ENCODE results near the gene SPACA6. TPM values are rescaled to one million over a fixed set of nuclear protein-coding genes. Genes with fewer than 3 reads are reported as not detected.
A peak's percentile ranks its signal among the peaks of the same experiment; 100 is the strongest.

SPACA6 gene
- polyA plus RNA-seq, 1 donor (not counting 4 experiments of a cell fraction or from before 2014, with no cell fraction given), result 4.3 TPM

DNA sequence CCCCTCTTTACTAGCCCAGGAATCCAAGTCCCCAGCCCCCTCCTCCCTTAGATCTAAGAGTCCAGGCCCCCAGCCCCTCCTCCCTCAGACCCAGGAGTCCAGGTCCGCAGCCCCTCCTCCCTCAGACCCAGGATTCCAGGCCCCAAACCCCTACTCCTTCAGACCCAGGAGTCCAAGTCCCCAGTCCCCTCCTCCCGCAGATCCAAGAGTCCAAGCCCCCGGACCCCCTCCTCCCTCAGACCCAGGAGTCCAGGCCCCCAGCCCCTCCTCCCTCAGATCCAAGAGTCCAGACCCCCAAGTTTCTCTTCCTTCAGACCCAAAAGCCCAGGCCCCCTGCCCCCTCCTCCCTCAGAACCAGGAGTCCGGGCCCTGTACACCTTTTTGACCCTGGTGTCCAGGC is 11.5 kb downstream of the SPACA6 start:
- Histone ChIP-seq H3K27me3 (ENCODE audit: control insufficient read depth, extremely low read depth, insufficient read depth, low read length) (peaks cover 2% of the 10 kb centered on the region), H3K9me3 (ENCODE audit: control insufficient read depth, low read depth, low read length) (no peaks in the 10 kb centered on the region), H3K4me3 (ENCODE audit: control insufficient read depth in 2 of 3, extremely low read depth in 1 of 3, insufficient read depth in 2 of 3, low read depth in 1 of 3, low read length in 3 of 3) (peak overlapping the region; percentile 65 to 86 (median 83)), H3K27ac (ENCODE audit: control insufficient read depth, insufficient read depth, low read length) (peak overlapping the region; percentile 84), H3K4me1 (ENCODE audit: control insufficient read depth, extremely low read depth, insufficient read depth, low read length) (peaks cover 24% of the 10 kb centered on the region), H2AFZ (ENCODE audit: control insufficient read depth, low read length) (no peak overlapping the region), H3K9me1 (ENCODE audit: control insufficient read depth, extremely low read depth, insufficient read depth, low read length) (no peaks in the 10 kb centered on the region), H3K79me2 (ENCODE audit: control insufficient read depth, insufficient read depth, low read length) (no peaks in the 10 kb centered on the region), H4K20me1 (ENCODE audit: control insufficient read depth, extremely low read depth, insufficient read depth, low read length) (peaks cover 5% of the 10 kb centered on the region), H3K36me3 (ENCODE audit: control insufficient read depth in 2 of 2, extremely low read depth in 1 of 2, insufficient read depth in 2 of 2, low read length in 2 of 2) (peaks cover 11% of the 10 kb centered on the region in 2 experiments), H3K4me2 (ENCODE audit: control insufficient read depth, extremely low read depth, insufficient read depth, low read depth, low read length) (peak overlapping the region; percentile 84), H3K9ac (ENCODE audit: control insufficient read depth, extremely low read depth, insufficient read depth, low read length) (peak overlapping the region; percentile 90)
- dilution Hi-C loops (cut with MboI; ENCODE audit: extremely low pct_ligation_motif_present, low sequenced_read_pairs), result no loop called here
- no peak for TF ChIP-seq EZH2 (IDR thresholded peaks at IDR 0.05; ENCODE audit: low read length)
- TF ChIP-seq, protein P1, sequence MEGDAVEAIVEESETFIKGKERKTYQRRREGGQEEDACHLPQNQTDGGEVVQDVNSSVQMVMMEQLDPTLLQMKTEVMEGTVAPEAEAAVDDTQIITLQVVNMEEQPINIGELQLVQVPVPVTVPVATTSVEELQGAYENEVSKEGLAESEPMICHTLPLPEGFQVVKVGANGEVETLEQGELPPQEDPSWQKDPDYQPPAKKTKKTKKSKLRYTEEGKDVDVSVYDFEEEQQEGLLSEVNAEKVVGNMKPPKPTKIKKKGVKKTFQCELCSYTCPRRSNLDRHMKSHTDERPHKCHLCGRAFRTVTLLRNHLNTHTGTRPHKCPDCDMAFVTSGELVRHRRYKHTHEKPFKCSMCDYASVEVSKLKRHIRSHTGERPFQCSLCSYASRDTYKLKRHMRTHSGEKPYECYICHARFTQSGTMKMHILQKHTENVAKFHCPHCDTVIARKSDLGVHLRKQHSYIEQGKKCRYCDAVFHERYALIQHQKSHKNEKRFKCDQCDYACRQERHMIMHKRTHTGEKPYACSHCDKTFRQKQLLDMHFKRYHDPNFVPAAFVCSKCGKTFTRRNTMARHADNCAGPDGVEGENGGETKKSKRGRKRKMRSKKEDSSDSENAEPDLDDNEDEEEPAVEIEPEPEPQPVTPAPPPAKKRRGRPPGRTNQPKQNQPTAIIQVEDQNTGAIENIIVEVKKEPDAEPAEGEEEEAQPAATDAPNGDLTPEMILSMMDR (optimal IDR thresholded peaks at IDR 0.05 in 1 of 3, IDR thresholded peaks at IDR 0.05 in 1 of 3, conservative IDR thresholded peaks at IDR 0.05 in 1 of 3; ENCODE audit: extremely low read depth in 1 of 3, insufficient read depth in 2 of 3, low read length in 3 of 3), result no peak
- no peak for FAIRE-seq
- no peak for DNase-seq (ENCODE audit: low read depth, low spot score)

DNA sequence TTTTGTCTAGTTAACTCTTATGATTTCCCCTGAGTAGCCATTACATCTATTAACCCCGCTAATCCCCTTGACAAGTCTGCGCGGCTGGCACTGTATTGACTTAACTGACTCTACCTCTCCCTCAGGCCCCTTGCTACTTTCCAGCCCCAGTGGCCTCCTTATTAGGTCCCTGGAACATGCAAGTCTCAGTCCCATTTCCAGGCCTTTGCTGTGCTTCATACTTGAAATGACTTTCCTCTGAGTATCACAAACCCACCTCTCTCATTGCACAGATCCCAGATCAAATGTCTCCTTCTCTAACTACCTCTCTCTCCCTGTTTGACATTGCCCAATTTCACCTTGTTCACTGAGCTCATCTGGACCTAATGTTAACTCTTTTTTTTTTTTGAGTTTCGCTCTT is 13.2 kb downstream of the SPACA6 start:
- DNase-seq (ENCODE audit: low read depth, low spot score) (no peak), FAIRE-seq (no peak)
- no peaks in the 10 kb centered on the region for H3K79me2 ChIP-seq (ENCODE audit: control insufficient read depth, insufficient read depth, low read length)
- no peaks in the 10 kb centered on the region for H3K9me3 ChIP-seq (ENCODE audit: control insufficient read depth, low read depth, low read length)
- H3K9me1 ChIP-seq (ENCODE audit: control insufficient read depth, extremely low read depth, insufficient read depth, low read length), result no peaks in the 10 kb centered on the region
- dilution Hi-C loops (cut with MboI; ENCODE audit: extremely low pct_ligation_motif_present, low sequenced_read_pairs), result no loop called here
- no peak overlapping the region for H3K27ac ChIP-seq (ENCODE audit: control insufficient read depth, insufficient read depth, low read length)
- peaks cover 7 to 9% of the 10 kb centered on the region in 2 experiments for H3K36me3 ChIP-seq (ENCODE audit: control insufficient read depth in 2 of 2, extremely low read depth in 1 of 2, insufficient read depth in 2 of 2, low read length in 2 of 2)
- no peak overlapping the region for H3K9ac ChIP-seq (ENCODE audit: control insufficient read depth, extremely low read depth, insufficient read depth, low read length)
- peaks cover 5% of the 10 kb centered on the region for H4K20me1 ChIP-seq (ENCODE audit: control insufficient read depth, extremely low read depth, insufficient read depth, low read length)
- no peak overlapping the region for H3K4me3 ChIP-seq (ENCODE audit: control insufficient read depth in 2 of 3, extremely low read depth in 1 of 3, insufficient read depth in 2 of 3, low read depth in 1 of 3, low read length in 3 of 3)
- H3K4me1 ChIP-seq (ENCODE audit: control insufficient read depth, extremely low read depth, insufficient read depth, low read length), result peaks cover 24% of the 10 kb centered on the region
- TF ChIP-seq, protein P1 (optimal IDR thresholded peaks at IDR 0.05 in 1 of 3, IDR thresholded peaks at IDR 0.05 in 1 of 3, conservative IDR thresholded peaks at IDR 0.05 in 1 of 3; ENCODE audit: extremely low read depth in 1 of 3, insufficient read depth in 2 of 3, low read length in 3 of 3), result no peak
- TF ChIP-seq EZH2 (IDR thresholded peaks at IDR 0.05; ENCODE audit: low read length), result no peak
- H2AFZ ChIP-seq (ENCODE audit: control insufficient read depth, low read length), result no peak overlapping the region
- H3K27me3 ChIP-seq (ENCODE audit: control insufficient read depth, extremely low read depth, insufficient read depth, low read length), result peaks cover 4% of the 10 kb centered on the region
- H3K4me2 ChIP-seq (ENCODE audit: control insufficient read depth, extremely low read depth, insufficient read depth, low read depth, low read length), result no peak overlapping the region

Data from keratinocyte (primary cell).